Skeletal muscle tissue (tissue), 4 donors: Measurements from ENCODE around the gene SCG3. TPM values are rescaled to one million over a fixed set of nuclear protein-coding genes. Genes with fewer than 3 reads are reported as not detected.
A peak's percentile ranks its signal among the peaks of the same experiment; 100 is the strongest.

Source experiments
- H3K27ac ChIP-seq: one replicate; pipeline ENCODE4 v1.7.0; 2013; ENCODE audit warnings: mild to moderate bottlenecking, low read depth, low read length, inconsistent platforms
- H3K27me3 ChIP-seq, 3 donors: one replicate each; pipeline ENCODE4 v1.7.0; 2013; ENCODE audit warnings: low read length in 3 of 3; ENCODE audit not compliant: control insufficient read depth in 3 of 3, insufficient read depth in 3 of 3
- H3K36me3 ChIP-seq, 3 donors: one replicate each; pipeline ENCODE4 v1.7.0; 2013; ENCODE audit warnings: low read length in 3 of 3; ENCODE audit not compliant: control insufficient read depth in 3 of 3, insufficient read depth in 3 of 3
- H3K4me1 ChIP-seq, 3 donors: one replicate each; pipeline ENCODE4 v1.7.0; 2013; ENCODE audit warnings: low read length in 3 of 3, mild to moderate bottlenecking in 3 of 3; ENCODE audit not compliant: control insufficient read depth in 3 of 3, insufficient read depth in 3 of 3
- H3K4me3 ChIP-seq, 3 donors: one replicate each; pipeline ENCODE4 v1.7.0; 2013; ENCODE audit warnings: low read length in 3 of 3
- H3K9ac ChIP-seq, 3 donors: one replicate each; pipeline ENCODE4 v1.7.0; 2013; ENCODE audit warnings: low read length in 3 of 3, mild to moderate bottlenecking in 3 of 3, moderate library complexity in 2 of 3, low read depth in 1 of 3
- H3K9me3 ChIP-seq, 3 donors: one replicate each; pipeline ENCODE4 v1.7.0; 2013; ENCODE audit warnings: low read length in 3 of 3; ENCODE audit not compliant: control insufficient read depth in 3 of 3
- total RNA-seq: library from RNA; depleted of rRNA; stranded (reverse); fragments of >200 nt; gene quantifications from one replicate; pipeline ENCODE4 v1.2.3, GENCODE V29; 2014
- donor health status: Osteomylitis.

Gene SCG3
- total RNA-seq, 1 donor from 2014 or later: under 0.01 TPM

DNA sequence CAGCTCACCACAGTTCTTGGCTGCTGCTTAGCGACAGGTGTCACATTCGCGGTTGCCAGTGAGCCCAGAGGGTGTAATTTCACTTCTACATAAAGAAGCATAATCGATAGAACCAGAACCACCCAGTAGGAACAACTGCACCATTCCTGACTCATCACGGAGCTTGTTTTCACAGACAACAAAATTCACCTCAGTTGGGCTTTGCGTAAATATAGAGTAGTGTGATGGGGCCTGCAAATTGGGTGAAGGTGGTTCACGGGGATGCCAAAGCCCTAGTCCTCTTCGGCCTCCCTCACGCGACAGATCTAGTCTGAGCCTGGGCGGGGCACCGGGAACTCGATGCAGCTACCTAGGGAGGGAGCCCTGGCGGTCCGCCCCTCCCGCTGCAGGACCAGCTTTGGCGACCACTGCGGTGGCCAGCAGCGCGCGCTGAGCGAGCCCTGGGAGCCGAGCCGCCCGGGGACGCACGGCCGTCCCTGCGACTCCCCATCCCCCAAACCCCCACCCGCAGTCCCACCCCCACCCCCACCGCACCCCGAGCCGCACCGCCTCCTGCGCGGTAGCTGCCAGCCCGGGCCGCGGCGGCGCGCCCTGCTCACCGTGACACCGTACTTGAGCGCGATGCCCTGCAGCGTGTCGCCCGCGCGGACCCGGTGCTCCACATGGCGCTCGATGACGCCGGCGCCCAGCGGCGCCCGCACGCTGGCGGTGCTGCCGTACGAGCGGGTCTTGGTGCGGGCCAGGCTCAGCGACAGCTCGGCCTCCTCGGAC, 55.6 kb downstream of the SCG3 start:
- Histone ChIP-seq H3K27ac (peak overlapping the region; percentile 46), H3K36me3 (no peaks in the 10 kb centered on the region), H3K27me3 (no peaks in the 10 kb centered on the region), H3K9me3 (no peaks in the 10 kb centered on the region), H3K4me3 (peak overlapping the region; percentile 79 to 84 (median 80)), H3K4me1 (peaks cover 24 to 44% (median 27%) of the 10 kb centered on the region in 3 donors), H3K9ac (peak overlapping the region; percentile 35 to 86 (median 60))

DNA sequence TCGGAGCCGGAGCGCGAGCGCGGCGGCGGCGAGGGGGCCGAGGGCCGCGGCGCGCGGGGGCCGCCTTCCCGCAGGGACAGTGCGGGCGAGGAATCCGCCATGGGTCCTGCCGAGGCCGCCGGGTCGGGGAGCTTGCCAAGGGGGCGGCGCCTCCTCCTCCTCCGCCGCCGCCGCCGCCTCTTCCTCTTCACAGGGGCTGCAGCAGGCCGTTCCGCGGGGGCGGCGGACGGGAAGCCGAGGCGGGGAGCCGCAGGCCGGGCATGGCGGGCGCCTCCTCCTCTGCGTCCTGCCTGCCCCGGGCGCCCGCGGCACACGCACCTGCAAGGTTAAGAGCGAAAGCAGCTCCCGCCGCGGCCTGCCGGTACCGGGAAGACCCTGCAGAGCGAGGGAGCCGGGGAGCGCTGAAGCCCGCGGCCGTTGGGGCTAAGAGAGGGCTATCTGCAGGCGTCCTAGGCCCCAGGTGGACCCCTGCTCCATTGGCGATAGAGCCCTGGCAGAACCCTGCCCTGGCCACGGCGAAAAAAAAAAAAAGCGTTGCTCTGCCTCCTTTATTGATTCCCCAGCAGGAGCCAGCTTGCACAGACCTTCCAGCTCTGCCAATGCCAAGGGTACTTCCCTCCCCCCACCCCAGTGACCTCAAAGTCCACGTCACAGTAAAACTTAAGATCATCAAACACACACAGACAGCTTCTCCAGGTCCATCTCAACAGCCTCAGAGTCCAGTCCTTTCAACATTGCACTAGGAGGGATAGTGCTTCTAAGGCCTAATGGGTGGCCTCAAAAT, 56.4 kb downstream of the SCG3 start, which contains the start of gene LYSMD2:
Gene LYSMD2, minus strand, starts transcription at position 134 of the 784 bp plus-strand sequence. Its CDS starts 33 bp downstream, at position 101.
- H3K36me3 ChIP-seq: no peaks in the 10 kb centered on the region
- peak within 1 kb of the TSS; percentile 55 for H3K27ac ChIP-seq
- peaks cover 17 to 36% (median 21%) of the 10 kb centered on the region in 3 donors for H3K4me1 ChIP-seq
- H3K4me3 ChIP-seq: peak within 1 kb of the TSS; percentile 79 to 84 (median 80)
- peak within 1 kb of the TSS; percentile 60 to 86 (median 76) for H3K9ac ChIP-seq
- no peaks in the 10 kb centered on the region for H3K9me3 ChIP-seq
- H3K27me3 ChIP-seq: no peaks in the 10 kb centered on the region

DNA sequence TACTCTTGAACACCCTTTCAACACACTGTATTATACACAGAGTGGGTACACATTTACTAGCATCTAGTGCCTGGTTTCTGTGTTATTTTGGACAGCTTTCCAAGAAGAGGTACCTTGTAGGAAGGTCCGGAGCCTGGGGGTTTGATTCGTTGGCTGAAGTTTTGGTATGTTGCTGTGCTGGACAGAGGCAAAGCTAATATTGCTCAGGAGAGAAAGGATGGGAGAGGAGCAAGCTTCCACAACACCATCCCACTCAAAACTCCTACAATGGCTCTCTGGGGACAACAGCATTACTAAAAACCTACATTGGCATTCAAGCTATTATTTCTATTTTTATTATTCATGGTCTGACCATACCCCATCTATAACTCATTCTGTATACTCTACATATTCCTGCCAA, 57.2 kb downstream of the SCG3 start:
- Histone ChIP-seq H3K4me3 (no peak overlapping the region), H3K27ac (peak overlapping the region; percentile 55)

DNA sequence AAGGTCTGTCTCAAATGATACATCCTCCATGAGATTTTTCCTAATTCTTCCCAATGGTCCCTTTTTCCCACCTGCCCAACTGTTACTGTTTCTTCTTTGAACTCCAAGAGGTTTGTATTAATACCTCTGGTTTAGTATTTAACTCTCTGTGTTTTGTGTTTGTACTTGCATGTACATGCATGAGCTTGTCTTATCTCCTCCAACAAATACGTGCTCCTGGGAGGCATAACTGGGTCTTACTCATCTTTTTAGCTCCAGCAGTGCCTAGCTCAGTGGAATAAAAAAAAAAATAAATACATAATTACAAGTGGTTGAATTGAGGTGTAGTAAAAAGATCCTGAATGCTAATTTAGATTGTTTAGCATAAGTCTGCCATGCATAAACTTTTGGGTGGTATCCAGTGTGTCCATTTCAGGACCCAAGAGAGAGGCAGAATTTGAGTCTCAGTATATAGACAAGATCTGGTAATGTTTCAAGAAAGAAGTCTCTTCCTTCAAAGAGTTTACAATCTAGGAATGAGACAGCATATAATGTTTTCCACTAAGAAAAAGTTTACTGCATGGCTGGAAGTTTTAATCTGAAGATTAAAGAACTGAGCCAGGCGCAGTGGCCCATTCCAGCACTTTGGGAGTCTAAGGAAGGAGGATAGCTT, 57.9 kb downstream of the SCG3 start:
- Histone ChIP-seq H3K27ac (no peak overlapping the region), H3K27me3 (no peaks in the 10 kb centered on the region), H3K9ac (no peak overlapping the region), H3K9me3 (no peaks in the 10 kb centered on the region), H3K36me3 (no peaks in the 10 kb centered on the region), H3K4me1 (peaks cover 14 to 24% (median 19%) of the 10 kb centered on the region in 3 donors), H3K4me3 (no peak overlapping the region)

More for the DNA sequence above, 57.2 kb downstream of the SCG3 start:
- Histone ChIP-seq H3K36me3 (no peaks in the 10 kb centered on the region), H3K9me3 (no peaks in the 10 kb centered on the region), H3K4me1 (peaks cover 17 to 30% (median 21%) of the 10 kb centered on the region in 3 donors), H3K9ac (no peak overlapping the region), H3K27me3 (no peaks in the 10 kb centered on the region)

DNA sequence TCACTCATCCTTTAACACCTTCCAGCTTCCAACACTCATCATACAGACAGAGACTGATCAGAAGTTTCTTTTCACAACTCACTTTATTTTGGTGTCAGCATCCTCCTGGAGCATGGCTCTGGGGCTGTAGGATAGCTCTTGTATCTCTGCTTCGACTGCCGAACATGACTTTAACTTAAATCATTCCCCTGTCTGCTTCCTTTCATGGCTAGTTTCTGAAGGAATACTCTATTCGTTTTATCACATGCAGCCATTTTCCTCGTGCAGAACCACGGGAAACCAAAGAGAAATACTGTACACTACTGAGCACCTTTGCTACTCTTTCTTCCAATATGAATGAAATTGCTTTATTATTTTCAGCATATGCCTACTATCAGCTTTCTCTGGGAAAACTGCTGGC, 68.0 kb downstream of the SCG3 start:
- no peaks in the 10 kb centered on the region for H3K36me3 ChIP-seq
- H3K27me3 ChIP-seq: no peaks in the 10 kb centered on the region
- H3K9me3 ChIP-seq: no peaks in the 10 kb centered on the region
- H3K9ac ChIP-seq: no peak overlapping the region
- no peak overlapping the region for H3K27ac ChIP-seq
- no peak overlapping the region for H3K4me3 ChIP-seq
- peaks cover 7 to 14% (median 13%) of the 10 kb centered on the region in 3 donors for H3K4me1 ChIP-seq

DNA sequence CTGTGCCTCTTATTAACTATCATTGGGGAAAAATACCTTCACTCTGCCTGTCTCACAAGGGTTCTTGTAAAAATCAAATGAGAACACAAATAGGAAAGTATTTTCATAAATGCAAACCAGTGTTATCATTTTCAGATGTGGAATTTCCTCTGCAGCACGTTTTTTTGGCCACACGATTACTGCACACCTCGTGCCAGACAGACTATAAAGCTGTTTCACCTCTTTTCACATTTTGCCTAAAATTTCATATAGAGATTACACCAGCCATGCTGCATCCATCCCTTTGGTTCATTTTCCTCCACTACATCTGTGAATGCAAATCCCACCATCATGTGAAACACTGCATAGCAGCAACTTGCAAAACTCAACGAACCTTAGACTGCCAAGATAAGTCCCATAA, 68.9 kb downstream of the SCG3 start:
- Histone ChIP-seq H3K9me3 (no peaks in the 10 kb centered on the region), H3K27ac (no peak overlapping the region), H3K4me1 (peaks cover 7 to 14% (median 13%) of the 10 kb centered on the region in 3 donors), H3K27me3 (no peaks in the 10 kb centered on the region), H3K9ac (no peak overlapping the region), H3K36me3 (no peaks in the 10 kb centered on the region), H3K4me3 (no peak overlapping the region)

DNA sequence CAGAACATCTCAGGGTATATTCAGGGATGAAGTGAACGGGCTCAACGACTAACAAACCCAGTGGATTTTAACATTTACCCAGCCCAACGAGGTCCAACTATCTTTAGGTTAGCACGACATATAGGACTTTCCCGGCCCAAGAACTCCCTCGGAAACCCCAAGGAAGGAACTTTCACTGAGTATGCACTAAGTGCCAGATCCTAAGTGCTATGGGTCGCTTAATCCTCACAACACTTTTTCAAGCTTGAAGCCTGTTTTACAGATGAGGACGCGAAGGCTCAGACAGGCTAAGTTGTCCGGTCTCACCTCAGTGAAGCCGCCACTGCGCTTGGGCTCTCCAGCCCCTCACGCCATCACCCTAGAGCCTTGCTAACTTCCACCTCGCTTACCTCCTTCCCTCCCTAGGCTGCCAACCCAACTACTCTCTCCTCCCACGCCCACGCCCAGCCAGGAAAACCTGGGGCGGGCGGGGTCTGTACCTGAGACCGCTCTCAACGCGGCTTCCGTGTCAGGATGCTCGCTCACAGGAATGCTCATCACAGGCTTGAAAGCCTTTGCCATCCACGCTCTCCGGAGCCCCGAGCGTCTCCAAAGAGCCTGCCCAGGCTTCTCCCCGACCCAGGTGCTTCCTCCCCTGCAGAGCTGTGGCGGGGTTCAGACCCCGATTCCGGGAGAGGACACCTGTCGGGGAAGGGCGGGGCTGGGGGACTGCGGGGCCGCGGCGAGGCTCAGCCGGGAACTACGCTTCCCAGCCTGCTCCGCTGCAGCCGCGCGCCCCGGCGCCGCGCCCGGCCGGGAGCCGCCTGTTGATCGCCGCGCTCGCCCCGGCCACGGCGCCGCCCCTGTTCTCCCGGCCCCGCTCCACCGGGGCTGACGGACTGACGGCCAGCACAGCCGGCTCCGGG, 69.7 kb downstream of the SCG3 start, which contains the start of gene TMOD2:
Gene TMOD2, plus strand, starts transcription at position 806 of the 905 bp plus-strand sequence. CDS start 14,845 bp downstream, outside the sequence.
- Histone ChIP-seq H3K4me1 (peaks cover 7 to 14% (median 13%) of the 10 kb centered on the region in 3 donors), H3K9ac (peak within 1 kb of the TSS; percentile 36 to 72 (median 66)), H3K27me3 (no peaks in the 10 kb centered on the region), H3K27ac (no peak within 1 kb of the TSS), H3K9me3 (no peaks in the 10 kb centered on the region), H3K4me3 (peak within 1 kb of the TSS; percentile 80 to 84 (median 83)), H3K36me3 (no peaks in the 10 kb centered on the region)

DNA sequence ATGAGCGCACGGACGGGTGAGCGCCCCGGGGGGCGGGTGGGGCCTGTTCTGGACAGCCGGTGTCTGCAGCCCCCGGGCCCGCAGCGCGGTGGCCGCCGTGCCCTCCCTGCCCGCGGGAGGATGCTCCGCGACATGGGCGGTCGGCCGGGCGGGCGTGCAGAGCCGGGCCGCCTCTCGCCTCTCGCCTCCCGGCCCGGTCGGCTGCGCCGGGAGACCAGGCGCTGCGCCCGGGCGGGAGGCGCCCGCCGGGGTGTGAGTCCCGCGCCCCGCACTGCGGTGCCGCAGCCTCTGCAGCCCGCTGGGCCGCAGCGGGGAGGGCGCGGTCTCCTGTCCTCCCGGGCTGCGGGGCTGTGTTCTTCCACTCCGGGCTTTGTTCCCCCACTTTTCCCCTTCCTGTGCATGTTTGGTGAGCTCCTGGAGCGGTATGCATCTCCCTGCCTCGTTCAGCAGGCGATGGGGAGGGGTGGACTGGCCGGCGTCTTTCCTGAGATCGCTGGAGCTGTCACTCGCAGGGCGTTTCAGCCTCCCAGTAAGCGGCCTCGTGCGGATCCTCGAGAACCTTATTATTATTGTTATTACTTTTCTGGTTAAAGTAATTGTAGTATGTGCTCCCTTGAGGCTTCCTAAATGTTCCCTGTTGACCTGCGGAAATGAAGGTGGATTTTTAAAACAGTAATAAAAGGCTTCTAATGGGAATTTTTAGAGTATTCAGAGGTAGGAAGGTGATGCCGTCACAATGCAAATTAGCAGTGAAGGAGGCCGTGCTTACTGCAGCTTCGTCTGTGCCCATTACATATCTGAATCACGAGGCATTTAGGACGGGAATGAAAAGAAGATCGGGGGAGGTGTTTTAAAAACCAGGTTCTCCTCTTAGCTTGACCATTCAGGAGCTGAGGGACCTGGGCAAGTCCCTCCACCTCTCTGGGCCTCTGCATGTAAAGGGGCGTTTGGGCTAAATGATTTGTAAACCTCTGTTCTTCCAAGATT, 70.7 kb downstream of the SCG3 start:
- no peak overlapping the region for H3K27ac ChIP-seq

More for the DNA sequence above, 70.7 kb downstream of the SCG3 start:
- no peaks in the 10 kb centered on the region for H3K36me3 ChIP-seq
- H3K9ac ChIP-seq: peak overlapping the region; percentile 36 to 72 (median 66)
- H3K9me3 ChIP-seq: no peaks in the 10 kb centered on the region
- H3K27me3 ChIP-seq: no peaks in the 10 kb centered on the region
- peak overlapping the region; percentile 80 to 84 (median 83) for H3K4me3 ChIP-seq
- peaks cover 7 to 14% (median 13%) of the 10 kb centered on the region in 3 donors for H3K4me1 ChIP-seq
